ENCODE measurements around the gene ZIC2. TPM values are rescaled to one million over a fixed set of nuclear protein-coding genes. Genes with fewer than 3 reads are reported as not detected.

Gene ZIC2
- total RNA-seq, 1 experiment from 2014 or later: 44.4 TPM

- ChIA-PET CTCF (no interaction called here), POLR2A (interaction anchor here (3.0 kb wide), 1 partner anchor 12 kb away, joined by 21 read pairs; the partner anchor contains the start of gene ZIC2), RAD21 (ENCODE audit: low non-redundant PET in 1 of 2, low total read pairs in 2 of 2, uncharacterized antibody in 2 of 2, unreplicated experiment in 2 of 2) (no interaction called here)
- no peaks in the 10 kb centered on the region for H3K9me3 ChIP-seq (ENCODE audit: control insufficient read depth in 1 of 2, insufficient read depth in 1 of 2, low read depth in 1 of 2, low read length in 2 of 2)
- H4K20me1 ChIP-seq (ENCODE audit: insufficient read depth): no peaks in the 10 kb centered on the region
- intact Hi-C loops (cut with micrococcal nuclease): loop anchor here (5.0 kb wide), 2 partner anchors 311 to 544 kb away; no protein-coding TSS in a partner anchor
- peaks cover 10 to 33% of the 10 kb centered on the region in 2 experiments for H3K4me1 ChIP-seq (ENCODE audit: control insufficient read depth in 1 of 2, insufficient read depth in 2 of 2, low read length in 2 of 2)
- H3K9me2 ChIP-seq (ENCODE audit: insufficient read depth): no peaks in the 10 kb centered on the region
- H3K36me3 ChIP-seq (ENCODE audit: control insufficient read depth in 1 of 2, insufficient read depth in 2 of 2, low read length in 2 of 2): peaks cover 11 to 20% of the 10 kb centered on the region in 2 experiments; a peak in 2 of 4 replicates
- no peak for TF ChIP-seq TCF7L2 (IDR thresholded peaks at IDR 0.05; ENCODE audit: borderline replicate concordance, extremely low read depth, insufficient read depth, insufficient read length)
- no peak for TF ChIP-seq RAD21 (IDR thresholded peaks at IDR 0.05; ENCODE audit: low read depth)
- TF ChIP-seq SP1 (IDR thresholded peaks at IDR 0.05; ENCODE audit: low read depth): no peak
- no peak for TF ChIP-seq SIN3A (IDR thresholded peaks at IDR 0.05; ENCODE audit: low read depth)
- TF ChIP-seq ELF1 (IDR thresholded peaks at IDR 0.05; ENCODE audit: borderline replicate concordance, low read depth): no peak
- TF ChIP-seq FOSL1 (IDR thresholded peaks at IDR 0.05; ENCODE audit: low read depth): no peak
- peak; percentile 33 for TF ChIP-seq POLR2A (IDR thresholded peaks at IDR 0.05; ENCODE audit: borderline replicate concordance, extremely low read depth, insufficient read depth, insufficient read length)
- TF ChIP-seq ATF3 (IDR thresholded peaks at IDR 0.05): no peak
- TF ChIP-seq CBX3 (IDR thresholded peaks at IDR 0.05; ENCODE audit: low read depth): no peak
- peak; percentile 49; the same call in 1 of the 2 replicates for TF ChIP-seq POLR2AphosphoS5 (IDR thresholded peaks at IDR 0.05; ENCODE audit: low read depth, low read length)
- TF ChIP-seq ZFX (IDR thresholded peaks at IDR 0.05): peak; percentile 85
- TF ChIP-seq JUND (IDR thresholded peaks at IDR 0.05): no peak
- H3K79me2 ChIP-seq (ENCODE audit: insufficient read depth, low read length): peaks cover 51% of the 10 kb centered on the region
- H3K4me2 ChIP-seq (ENCODE audit: low read length): peak overlapping the region; percentile 99
- peak overlapping the region; percentile 96 for H3K9ac ChIP-seq (ENCODE audit: low read length)
- H3K27me3 ChIP-seq (ENCODE audit: insufficient read depth, low read length): no peaks in the 10 kb centered on the region
- ATAC-seq (peak; percentile 32), DNase-seq (ENCODE audit: low read depth, low spot score) (no peak)
- peak overlapping the region; percentile 79 to 82 for H3K4me3 ChIP-seq (replicated peaks in 1 of 2; ENCODE audit: low read depth in 1 of 2, low read length in 2 of 2)
- BruUV-seq (replicated peaks): TSS peak; percentile 31
- no peak overlapping the region for H2AFZ ChIP-seq (ENCODE audit: low read depth, low read length, poor library complexity, severe bottlenecking)
- H3K27ac ChIP-seq (ENCODE audit: low read depth, low read length): peak overlapping the region; percentile 97
Observed at GRCh38 chr13:99968521-99969452, 12.8 kb upstream of the ZIC2 start.

Data from HCT116 (cell line).